ENCODE data around the gene SEC14L6. TPM values are rescaled to one million over a fixed set of nuclear protein-coding genes. Genes with fewer than 3 reads are reported as not detected.
"Not testable (repeated sequence)": the region's sequence is repeated elsewhere in the genome, so short reads cannot be mapped to it uniquely, and the experiment has no call there.

The SEC14L6 gene
- total RNA-seq, 2 donors from 2014 or later, result not detected

GRCh38 chr22:30574095-30574981, 27.8 kb upstream of the SEC14L6 start, which contains the start of gene GAL3ST1:
Gene GAL3ST1, minus strand, starts transcription at chr22:30574665. Its CDS starts 17,273 bp downstream, at chr22:30557392.
- Mint-ChIP-seq H3K9me3 (no peaks in the 10 kb centered on the region), H3K27me3 (peaks cover 0 to 2% of the 10 kb centered on the region in 2 donors), H3K36me3 (peaks cover 6% of the 10 kb centered on the region), H3K27ac (no peak within 1 kb of the TSS), H3K4me1 (ENCODE audit: low read depth in 2 of 2) (no peaks in the 10 kb centered on the region), H3K4me3 (no peak within 1 kb of the TSS)
- DNase-seq (ENCODE audit: low spot score) (no peak), ATAC-seq (no peak)

DNA sequence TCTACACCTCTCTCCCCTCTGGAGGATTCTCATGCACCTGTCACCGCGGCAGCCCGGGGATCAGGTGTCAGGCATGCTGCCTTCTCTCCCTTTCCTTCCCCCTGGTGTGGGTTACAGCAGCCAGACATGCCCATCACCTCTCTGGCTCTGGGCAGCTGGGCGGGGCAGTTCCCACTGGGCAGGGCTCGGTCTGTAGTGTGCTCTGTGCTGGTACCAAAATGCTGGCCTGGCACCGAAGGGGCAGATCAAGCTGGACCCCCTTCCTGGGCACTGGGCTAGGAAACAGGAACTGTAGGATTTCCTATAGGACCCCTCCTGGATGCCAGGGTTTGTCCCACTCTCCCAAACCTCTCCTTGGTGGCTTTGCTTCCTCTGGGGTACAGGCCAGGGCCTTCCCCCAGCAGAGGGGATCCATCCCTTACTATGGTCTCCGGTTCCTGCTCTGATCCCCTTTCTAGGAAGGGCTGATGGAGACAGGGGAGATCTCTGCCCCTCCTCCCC, 27.1 kb upstream of the SEC14L6 start:
- Mint-ChIP-seq H3K27me3 (peaks cover 0 to 5% of the 10 kb centered on the region in 2 donors), H3K9me3 (no peaks in the 10 kb centered on the region), H3K4me1 (ENCODE audit: low read depth in 2 of 2) (no peaks in the 10 kb centered on the region), H3K36me3 (no peaks in the 10 kb centered on the region), H3K27ac (no peak overlapping the region), H3K4me3 (no peak overlapping the region)
- ATAC-seq (peak in 1 of 2 donors; percentile 38), DNase-seq (ENCODE audit: low spot score) (no peak)

DNA sequence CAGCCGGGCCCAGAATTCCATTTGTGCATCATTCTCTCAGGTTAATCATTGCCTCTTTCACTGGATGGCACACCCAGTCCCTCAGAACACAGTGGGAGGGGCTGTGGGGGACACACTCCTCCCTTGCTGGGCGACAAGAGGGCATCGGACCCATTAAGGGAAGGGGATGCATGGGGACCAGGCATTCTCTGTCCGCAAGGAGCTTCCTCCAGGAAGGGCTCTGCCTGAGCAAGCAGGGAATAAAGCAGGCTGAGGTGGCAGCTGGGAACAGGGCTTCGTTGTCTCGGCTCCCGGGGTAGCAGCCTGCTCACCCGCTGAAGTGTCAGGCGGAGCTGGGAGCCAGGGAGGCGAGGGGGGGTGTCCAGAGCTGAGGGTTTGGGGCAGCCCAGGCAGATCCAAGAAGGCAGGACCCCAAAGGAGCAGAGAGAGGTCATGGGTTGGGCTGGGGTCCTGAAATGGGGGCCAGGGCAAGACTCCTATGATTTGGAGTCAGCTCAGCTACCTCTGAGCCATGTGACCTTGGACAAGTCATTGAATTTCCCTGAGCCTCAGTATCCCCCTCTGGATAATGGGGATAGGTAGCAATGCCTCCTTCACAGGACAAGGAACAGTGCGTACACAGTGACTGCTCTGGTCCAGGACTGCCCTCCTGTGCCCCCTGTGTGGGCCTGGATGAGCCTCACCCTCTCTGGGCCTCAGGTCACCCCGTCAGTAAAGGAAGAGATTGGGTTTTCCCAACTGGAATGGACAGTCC, 26.5 kb upstream of the SEC14L6 start:
- H3K4me1 Mint-ChIP-seq (ENCODE audit: low read depth in 2 of 2), result no peaks in the 10 kb centered on the region
- H3K4me3 Mint-ChIP-seq, result no peak overlapping the region
- H3K36me3 Mint-ChIP-seq, result no peaks in the 10 kb centered on the region
- ATAC-seq, result peak in 1 of 2 donors; percentile 18
- DNase-seq (ENCODE audit: low spot score), result no peak
- H3K27me3 Mint-ChIP-seq, result peaks cover 5% of the 10 kb centered on the region in 2 donors
- no peaks in the 10 kb centered on the region for H3K9me3 Mint-ChIP-seq
- no peak overlapping the region for H3K27ac Mint-ChIP-seq

DNA sequence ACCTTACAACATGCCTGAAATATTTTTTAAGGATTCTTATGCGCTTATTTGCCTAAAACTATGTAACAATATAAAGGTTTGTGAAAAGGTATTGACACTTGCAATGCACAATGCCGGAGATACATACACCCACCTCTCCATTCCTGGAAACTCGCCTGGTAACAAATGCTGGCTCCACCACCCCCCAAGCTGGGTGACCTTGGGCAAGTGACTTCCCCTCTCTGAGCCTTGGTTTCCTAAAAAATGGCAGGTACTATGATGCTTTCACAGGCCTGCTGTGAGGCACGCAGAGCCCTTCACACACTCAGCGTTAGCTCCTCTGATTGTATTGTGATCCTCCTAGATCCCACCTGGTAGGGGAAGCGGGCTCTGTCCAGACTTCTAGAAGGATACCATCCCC, 25.7 kb upstream of the SEC14L6 start:
- Mint-ChIP-seq H3K27me3 (peaks cover 5 to 8% of the 10 kb centered on the region in 2 donors), H3K27ac (no peak overlapping the region), H3K4me1 (ENCODE audit: low read depth in 2 of 2) (no peaks in the 10 kb centered on the region), H3K4me3 (no peak overlapping the region), H3K9me3 (no peaks in the 10 kb centered on the region), H3K36me3 (no peaks in the 10 kb centered on the region)
- no peak for DNase-seq (ENCODE audit: low spot score)
- ATAC-seq, result no peak

GRCh38 chr22:30569674-30570202, 23.2 kb upstream of the SEC14L6 start:
- Mint-ChIP-seq H3K4me1 (ENCODE audit: low read depth in 2 of 2) (no peaks in the 10 kb centered on the region), H3K36me3 (no peaks in the 10 kb centered on the region), H3K27ac (no peak overlapping the region), H3K4me3 (no peak overlapping the region), H3K9me3 (no peaks in the 10 kb centered on the region), H3K27me3 (peaks cover 5 to 8% of the 10 kb centered on the region in 2 donors)
- ATAC-seq, result no peak
- no peak for DNase-seq (ENCODE audit: low spot score)

DNA sequence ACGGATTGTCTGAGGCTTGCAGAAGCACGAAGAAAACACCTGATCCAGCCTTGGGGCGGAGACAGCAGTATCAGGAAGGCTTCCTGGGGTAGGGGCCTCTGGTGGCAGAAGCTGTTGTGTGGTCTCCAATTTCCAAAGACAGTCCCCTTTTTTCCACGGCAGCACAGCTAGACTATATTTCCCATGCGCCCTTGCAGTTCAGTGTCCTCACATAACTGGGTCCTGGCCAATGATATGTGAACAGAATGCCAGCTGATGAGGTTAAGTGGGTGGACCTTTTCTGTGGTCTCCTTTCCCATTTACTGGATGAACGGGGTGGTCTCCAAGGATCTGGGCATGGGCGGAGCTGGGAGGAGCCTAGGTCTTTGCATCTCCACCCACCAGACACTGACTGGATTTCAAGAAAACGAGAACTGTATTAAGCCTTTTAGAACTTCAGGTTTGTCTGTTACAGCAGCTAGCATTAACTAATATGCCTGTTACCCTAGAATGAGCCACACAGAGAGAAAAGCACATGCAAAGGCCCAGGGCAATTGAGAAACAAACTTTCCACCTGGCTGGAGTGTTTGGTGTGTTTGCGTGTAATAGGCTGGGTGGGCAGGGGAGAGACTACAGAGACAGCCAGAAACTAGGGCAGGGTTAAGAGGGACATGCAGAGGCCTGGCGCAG, 21.7 kb upstream of the SEC14L6 start:
- Mint-ChIP-seq H3K4me3 (no peak overlapping the region), H3K27me3 (peaks cover 5 to 8% of the 10 kb centered on the region in 2 donors), H3K36me3 (no peaks in the 10 kb centered on the region), H3K27ac (no peak overlapping the region), H3K9me3 (no peaks in the 10 kb centered on the region), H3K4me1 (ENCODE audit: low read depth in 2 of 2) (no peaks in the 10 kb centered on the region)
- ATAC-seq (no peak), DNase-seq (ENCODE audit: low spot score) (no peak)

DNA sequence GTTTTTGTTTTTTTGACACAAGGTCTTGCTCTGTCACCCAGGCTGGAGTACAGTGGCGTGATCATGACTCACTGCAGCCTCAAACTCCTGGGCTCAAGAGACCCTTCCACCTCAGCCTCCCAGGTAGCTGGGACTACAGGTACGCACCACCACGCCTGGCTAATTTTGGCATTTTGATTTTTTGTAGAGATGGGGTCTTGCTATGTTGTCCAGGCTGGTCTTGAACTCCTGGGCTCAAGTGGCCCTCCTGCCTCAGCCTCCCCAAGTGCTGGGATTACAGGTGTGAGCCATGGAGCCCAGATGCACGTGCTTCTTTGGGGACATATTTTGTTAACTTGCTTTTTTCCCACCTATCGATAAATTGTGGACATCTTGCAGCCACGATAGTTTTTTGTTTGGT, 20.7 kb upstream of the SEC14L6 start:
- DNase-seq (ENCODE audit: low spot score); ATAC-seq; H3K9me3 Mint-ChIP-seq; H3K4me3 Mint-ChIP-seq; H3K27me3 Mint-ChIP-seq; H3K27ac Mint-ChIP-seq; H3K4me1 Mint-ChIP-seq (ENCODE audit: low read depth in 2 of 2); H3K36me3 Mint-ChIP-seq: not testable (repeated sequence)

DNA sequence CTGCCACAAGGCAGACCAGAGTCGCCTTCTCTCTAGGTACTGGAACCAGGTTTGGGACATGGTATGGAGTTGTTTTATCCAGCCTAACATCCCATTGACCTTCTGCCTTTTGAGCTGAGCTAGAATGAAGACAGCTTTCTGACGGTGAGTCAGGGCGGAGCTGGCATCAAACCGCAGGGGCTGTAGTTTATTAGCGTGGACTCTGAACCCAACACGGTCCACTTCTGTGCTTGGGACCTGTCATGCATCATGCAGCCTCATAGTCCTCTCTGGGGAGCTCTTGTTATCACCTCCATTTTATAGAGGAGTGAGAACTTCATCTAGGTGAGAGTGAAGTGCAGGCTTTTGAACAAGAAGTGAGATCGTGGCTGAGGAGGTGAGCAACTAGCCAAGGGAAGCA, 19.6 kb upstream of the SEC14L6 start:
- Mint-ChIP-seq H3K36me3 (no peaks in the 10 kb centered on the region), H3K27me3 (peaks cover 5 to 8% of the 10 kb centered on the region in 2 donors), H3K4me1 (ENCODE audit: low read depth in 2 of 2) (no peaks in the 10 kb centered on the region), H3K9me3 (no peaks in the 10 kb centered on the region), H3K4me3 (no peak overlapping the region), H3K27ac (peak overlapping the region in 1 of 2 donors; percentile 39)
- ATAC-seq (no peak), DNase-seq (ENCODE audit: low spot score) (no peak)

GRCh38 chr22:30565341-30565740, 18.8 kb upstream of the SEC14L6 start:
- Mint-ChIP-seq H3K4me1 (ENCODE audit: low read depth in 2 of 2) (no peaks in the 10 kb centered on the region), H3K27ac (no peak overlapping the region), H3K36me3 (no peaks in the 10 kb centered on the region), H3K9me3 (no peaks in the 10 kb centered on the region), H3K27me3 (peaks cover 5 to 8% of the 10 kb centered on the region in 2 donors), H3K4me3 (no peak overlapping the region)
- no peak for ATAC-seq
- DNase-seq (ENCODE audit: low spot score), result no peak

GRCh38 chr22:30564761-30565119, 18.2 kb upstream of the SEC14L6 start:
- Mint-ChIP-seq H3K27ac (no peak overlapping the region), H3K27me3 (peaks cover 5 to 8% of the 10 kb centered on the region in 2 donors), H3K4me1 (ENCODE audit: low read depth in 2 of 2) (no peaks in the 10 kb centered on the region), H3K9me3 (no peaks in the 10 kb centered on the region), H3K4me3 (no peak overlapping the region), H3K36me3 (no peaks in the 10 kb centered on the region)
- no peak for DNase-seq (ENCODE audit: low spot score)
- ATAC-seq, result no peak

- H3K27ac Mint-ChIP-seq, result no peak overlapping the region
- H3K27me3 Mint-ChIP-seq, result peaks cover 2 to 8% of the 10 kb centered on the region in 2 donors
- H3K4me1 Mint-ChIP-seq (ENCODE audit: low read depth in 2 of 2), result no peaks in the 10 kb centered on the region
- no peak for DNase-seq (ENCODE audit: low spot score)
- no peaks in the 10 kb centered on the region for H3K36me3 Mint-ChIP-seq
- no peak overlapping the region for H3K4me3 Mint-ChIP-seq
- H3K9me3 Mint-ChIP-seq, result no peaks in the 10 kb centered on the region
- peak in 1 of 2 donors; percentile 33 for ATAC-seq
These were observed 17.7 kb upstream of the SEC14L6 start for GRCh38 chr22:30564045-30564760.

- H3K27ac Mint-ChIP-seq, result no peak overlapping the region
- H3K4me3 Mint-ChIP-seq, result no peak overlapping the region
- no peaks in the 10 kb centered on the region for H3K9me3 Mint-ChIP-seq
- ATAC-seq (no peak), DNase-seq (ENCODE audit: low spot score) (no peak)
- no peaks in the 10 kb centered on the region for H3K4me1 Mint-ChIP-seq (ENCODE audit: low read depth in 2 of 2)
- H3K27me3 Mint-ChIP-seq, result no peaks in the 10 kb centered on the region
- H3K36me3 Mint-ChIP-seq, result no peaks in the 10 kb centered on the region
These were observed 15.8 kb upstream of the SEC14L6 start for GRCh38 chr22:30562366-30562765.

Measured in natural killer cell treated with Interleukin-12 subunit alpha and Interleukin-12 subunit beta and Interleukin-15 and Interleukin-18, amount 100 ng/mL, for 72 hours (primary cell).